ENCODE results near the gene TMEM115. TPM values are rescaled to one million over a fixed set of nuclear protein-coding genes. Genes with fewer than 3 reads are reported as not detected.

Gene TMEM115
- total and polyA plus RNA-seq, 2 of the 13 experiments (the other 11 are each of a cell fraction or from before 2014, with no cell fraction given): 22.1 to 30.7 TPM

DNA sequence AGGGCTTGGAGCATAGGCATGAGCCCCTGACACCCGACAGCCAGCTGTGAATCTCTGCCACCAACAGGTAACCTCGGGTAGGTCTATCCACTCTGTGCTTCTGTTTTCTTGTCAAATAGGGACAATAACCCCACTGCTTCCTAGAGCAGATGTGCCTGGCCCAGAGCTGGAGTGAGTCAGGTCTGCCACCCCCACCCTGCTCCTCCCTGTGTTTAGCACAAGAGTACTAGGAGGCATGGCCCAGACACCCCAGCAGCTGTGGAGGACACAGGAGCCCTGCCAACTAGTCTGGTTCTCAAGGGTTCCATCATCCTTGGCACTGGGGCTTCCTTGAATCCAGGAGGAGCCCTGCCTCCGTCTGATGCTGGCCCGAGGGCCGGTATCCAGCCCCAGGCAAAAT lies 33.7 kb upstream of the TMEM115 start:
- CTCF ChIA-PET (ENCODE audit: low intra/inter-chr PET ratio, low total read pairs): no interaction called here
- H3K36me3 ChIP-seq (replicated peaks in 1 of 2; ENCODE audit: control insufficient read depth in 1 of 2, insufficient read depth in 2 of 2, low read length in 2 of 2): no peaks in the 10 kb centered on the region
- POLR2A ChIA-PET: no interaction called here
- no peak overlapping the region for H3K27ac ChIP-seq (ENCODE audit: extremely low read length, insufficient read depth, low read length)
- no peak overlapping the region for H2AFZ ChIP-seq (ENCODE audit: low read length)
- no TSS peak for BruUV-seq (replicated peaks)
- H3K79me2 ChIP-seq (ENCODE audit: insufficient read depth, low read length): no peaks in the 10 kb centered on the region
- TF ChIP-seq NONO (IDR thresholded peaks at IDR 0.05) (no peak), NONO (CRISPR knock-in tag; conservative IDR thresholded peaks at IDR 0.05) (no peak), ATF7 (IDR thresholded peaks at IDR 0.05) (no peak), ATF7 (CRISPR knock-in tag; IDR thresholded peaks at IDR 0.05) (no peak), ZNF205 (CRISPR knock-in tag; IDR thresholded peaks at IDR 0.05) (no peak), ZNF160 (CRISPR knock-in tag; IDR thresholded peaks at IDR 0.05) (no peak), HDAC2 (CRISPR knock-in tag; IDR thresholded peaks at IDR 0.05) (no peak)
- TF ChIP-seq, protein P1, sequence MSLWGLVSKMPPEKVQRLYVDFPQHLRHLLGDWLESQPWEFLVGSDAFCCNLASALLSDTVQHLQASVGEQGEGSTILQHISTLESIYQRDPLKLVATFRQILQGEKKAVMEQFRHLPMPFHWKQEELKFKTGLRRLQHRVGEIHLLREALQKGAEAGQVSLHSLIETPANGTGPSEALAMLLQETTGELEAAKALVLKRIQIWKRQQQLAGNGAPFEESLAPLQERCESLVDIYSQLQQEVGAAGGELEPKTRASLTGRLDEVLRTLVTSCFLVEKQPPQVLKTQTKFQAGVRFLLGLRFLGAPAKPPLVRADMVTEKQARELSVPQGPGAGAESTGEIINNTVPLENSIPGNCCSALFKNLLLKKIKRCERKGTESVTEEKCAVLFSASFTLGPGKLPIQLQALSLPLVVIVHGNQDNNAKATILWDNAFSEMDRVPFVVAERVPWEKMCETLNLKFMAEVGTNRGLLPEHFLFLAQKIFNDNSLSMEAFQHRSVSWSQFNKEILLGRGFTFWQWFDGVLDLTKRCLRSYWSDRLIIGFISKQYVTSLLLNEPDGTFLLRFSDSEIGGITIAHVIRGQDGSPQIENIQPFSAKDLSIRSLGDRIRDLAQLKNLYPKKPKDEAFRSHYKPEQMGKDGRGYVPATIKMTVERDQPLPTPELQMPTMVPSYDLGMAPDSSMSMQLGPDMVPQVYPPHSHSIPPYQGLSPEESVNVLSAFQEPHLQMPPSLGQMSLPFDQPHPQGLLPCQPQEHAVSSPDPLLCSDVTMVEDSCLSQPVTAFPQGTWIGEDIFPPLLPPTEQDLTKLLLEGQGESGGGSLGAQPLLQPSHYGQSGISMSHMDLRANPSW (CRISPR knock-in tag; IDR thresholded peaks at IDR 0.05; ENCODE audit: borderline replicate concordance): no peak
- DNase-seq (ENCODE audit: low spot score) (no peak), ATAC-seq (no peak), FAIRE-seq (no peak)
- no peak overlapping the region for H3K4me2 ChIP-seq (ENCODE audit: low read depth, low read length)
- in situ Hi-C loops (cut with HindIII; ENCODE audit: extremely low pct_ligation_motif_present, low pct_unique_long_range_greater_than_20kb): no loop called here
- no peaks in the 10 kb centered on the region for H4K20me1 ChIP-seq (ENCODE audit: insufficient read depth, low read length)
- peaks cover 17% of the 10 kb centered on the region for H3K4me1 ChIP-seq (ENCODE audit: insufficient read depth, low read length)
- intact Hi-C loops (cut with micrococcal nuclease; ENCODE audit: unreplicated experiment): no loop called here
- H3K9ac ChIP-seq (ENCODE audit: insufficient read depth, low read depth, low read length): no peak overlapping the region
- peaks cover 3 to 63% of the 10 kb centered on the region in 2 experiments; a peak in 4 of 5 replicates for H3K27me3 ChIP-seq (ENCODE audit: control insufficient read depth in 1 of 2, insufficient read depth in 2 of 2, low read length in 2 of 2)
- no peak overlapping the region for H3K4me3 ChIP-seq (replicated peaks in 1 of 3; ENCODE audit: insufficient read depth in 1 of 3, low read depth in 2 of 3, low read length in 3 of 3)
- 7% methylated on average over 2 of the region's 5 CpGs for WGBS (ENCODE audit: low lambda C conversion rate)
- no peaks in the 10 kb centered on the region for H3K9me3 ChIP-seq (ENCODE audit: low read length)

Measured in HepG2 (cell line).